ENCODE results near the gene ATP6V0A1.

ATP6V0A1 gene

DNA sequence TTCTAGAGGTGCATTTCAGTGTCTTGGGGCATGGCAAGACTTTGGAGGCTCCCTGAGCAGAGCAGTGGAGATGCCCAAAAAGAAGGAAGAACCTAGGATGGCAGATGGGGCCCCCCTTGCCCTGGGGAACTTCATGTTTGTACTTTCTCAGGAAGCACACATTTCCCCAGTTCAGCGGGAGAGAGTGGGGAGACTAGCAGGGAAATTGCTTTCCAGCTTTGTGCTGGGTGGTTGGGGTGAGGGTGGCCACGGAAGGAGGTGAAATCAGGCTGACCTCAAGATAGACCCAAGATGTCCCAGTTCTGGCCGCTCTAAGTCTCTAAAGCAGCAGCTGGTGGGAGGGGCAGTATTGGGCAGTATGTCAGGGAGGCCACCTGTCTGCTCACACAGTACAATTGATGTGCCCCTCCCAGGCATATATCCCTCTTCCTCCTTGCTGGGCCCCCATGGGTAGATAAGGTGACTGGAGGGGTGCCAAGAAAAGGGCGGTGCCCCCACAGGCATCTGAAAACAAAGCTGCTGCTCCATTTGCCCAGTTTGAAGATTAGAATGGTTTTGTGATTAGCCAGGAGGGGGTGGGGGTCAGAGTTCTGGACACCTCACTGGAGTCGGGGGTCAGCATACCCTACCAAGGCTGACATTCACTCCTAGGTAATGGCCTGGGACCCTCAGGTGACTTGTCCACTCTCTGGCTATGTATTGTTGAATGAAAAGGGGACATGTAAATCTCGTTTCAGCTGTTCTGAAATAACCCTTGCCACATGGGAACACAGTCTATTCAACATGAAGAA, 60.3 kb downstream of the ATP6V0A1 start:
- DNase-seq (ENCODE audit: low read depth in 2 of 2): no peak

DNA sequence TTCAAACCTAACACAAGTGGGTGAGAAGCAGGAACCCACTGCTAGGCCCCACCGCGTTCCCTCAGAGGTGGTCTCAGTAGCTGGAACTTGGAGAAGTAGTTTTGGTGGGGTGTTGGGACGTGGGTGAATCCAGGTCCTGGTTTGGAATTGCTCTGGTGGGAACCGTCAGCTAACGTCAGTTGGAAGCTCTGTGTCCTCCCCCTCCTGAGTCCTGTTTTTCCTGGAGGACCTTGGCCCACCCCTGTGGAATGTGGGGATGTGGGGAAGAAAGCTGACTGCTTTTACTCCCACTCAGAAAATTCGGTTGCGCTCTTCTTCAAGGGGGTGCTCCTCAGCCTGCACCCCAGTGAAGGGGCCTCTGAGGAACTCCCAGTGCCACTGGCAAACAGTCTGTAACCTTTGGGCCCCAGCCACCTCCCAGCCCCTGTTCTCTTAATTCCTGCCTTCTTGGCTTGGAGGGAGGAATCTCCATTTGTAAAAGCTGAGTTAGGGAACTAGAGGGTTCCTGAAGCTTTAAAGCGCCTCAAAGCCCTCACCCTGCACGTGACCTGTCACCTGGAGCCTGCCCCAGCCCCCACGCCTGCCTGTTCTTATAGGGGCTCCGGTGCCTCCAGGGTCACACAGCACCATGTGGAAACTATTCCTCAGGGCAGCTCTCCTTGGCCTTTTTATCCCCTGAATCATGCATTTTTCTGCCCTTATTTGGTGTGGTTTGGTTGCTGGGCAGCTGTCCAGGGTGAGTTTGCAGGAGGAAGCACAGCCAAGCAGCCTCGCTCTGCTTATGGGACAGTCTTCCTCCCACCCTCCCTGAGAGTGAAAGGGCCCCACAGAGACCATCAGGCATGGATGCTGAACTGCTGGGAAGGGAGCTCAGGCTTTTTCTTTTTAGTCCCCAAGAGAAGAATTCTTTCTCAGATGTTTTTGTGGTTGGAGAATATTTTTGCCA, 61.1 kb downstream of the ATP6V0A1 start:
- DNase-seq (ENCODE audit: low read depth in 2 of 2): no peak

DNA sequence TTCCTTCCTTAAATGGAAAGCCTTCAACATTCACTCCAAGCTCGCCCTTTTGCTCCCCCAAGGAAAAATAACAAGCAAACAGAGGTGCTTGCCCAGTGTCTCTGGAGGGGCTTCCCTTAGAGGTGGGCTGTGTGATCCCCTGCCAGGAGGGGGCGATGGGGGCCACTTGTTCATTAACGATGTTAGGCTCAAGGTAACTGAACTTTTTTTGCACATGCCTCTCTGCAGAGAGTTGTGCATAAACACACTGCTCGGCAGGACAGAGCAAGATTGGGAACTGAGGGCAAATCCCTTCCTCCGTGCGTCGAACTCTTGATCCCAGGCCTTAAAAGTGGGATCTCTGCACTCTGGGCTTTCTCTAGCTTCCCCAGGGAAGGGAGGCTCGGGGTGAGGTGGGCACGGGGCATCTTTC, 61.9 kb downstream of the ATP6V0A1 start:
- DNase-seq (ENCODE audit: low read depth in 2 of 2): no peak

DNA sequence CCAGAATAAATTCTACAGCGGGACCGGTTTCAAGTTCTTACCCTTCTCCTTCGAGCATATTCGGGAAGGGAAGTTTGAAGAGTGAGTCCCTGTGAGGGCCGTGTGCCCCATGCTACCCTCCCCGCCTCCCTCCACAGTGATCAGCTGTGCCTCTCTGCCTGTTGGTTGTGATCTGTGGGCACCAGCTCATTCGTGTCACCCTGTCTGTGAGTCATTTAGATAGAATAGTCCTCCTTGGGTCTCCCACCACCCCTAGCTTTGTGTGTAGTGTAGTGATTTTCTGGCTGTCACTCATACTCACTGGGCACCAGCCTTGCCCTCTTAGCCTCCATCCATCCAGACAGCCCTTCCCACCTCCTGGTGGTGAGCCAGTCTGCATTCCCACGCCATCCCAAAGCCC, 62.4 kb downstream of the ATP6V0A1 start:
- no peak for DNase-seq (ENCODE audit: low read depth in 2 of 2)

DNA sequence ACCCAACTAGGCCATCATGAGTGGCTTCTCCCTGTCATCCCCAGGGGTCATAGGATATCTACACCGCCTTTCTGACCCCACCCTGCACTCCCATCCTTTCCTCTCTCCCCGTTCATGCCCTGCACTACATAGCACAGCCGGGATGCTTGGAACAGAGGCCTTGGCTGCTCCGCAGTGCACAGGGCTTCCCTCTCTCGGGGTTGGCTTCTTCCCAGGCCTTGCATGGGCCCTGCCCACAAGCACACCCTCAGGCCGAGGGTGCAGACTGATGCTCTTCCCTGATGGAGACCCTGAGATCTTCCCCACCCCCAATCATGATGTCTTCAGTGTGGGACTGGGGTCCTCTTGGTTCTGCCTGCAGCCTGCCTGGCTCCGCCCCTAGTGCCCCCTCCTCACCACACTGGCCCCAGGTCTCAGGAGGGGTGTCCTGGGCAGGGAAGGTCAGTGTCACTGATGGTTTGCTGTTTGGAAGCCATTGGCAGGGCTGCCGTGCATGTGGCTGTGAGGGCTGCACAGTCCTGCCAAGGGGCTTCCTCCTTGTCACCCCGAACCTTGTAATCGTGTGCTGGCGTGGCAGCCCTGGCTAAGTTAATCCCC, 63.1 kb downstream of the ATP6V0A1 start:
- DNase-seq (ENCODE audit: low read depth in 2 of 2): no peak

DNA sequence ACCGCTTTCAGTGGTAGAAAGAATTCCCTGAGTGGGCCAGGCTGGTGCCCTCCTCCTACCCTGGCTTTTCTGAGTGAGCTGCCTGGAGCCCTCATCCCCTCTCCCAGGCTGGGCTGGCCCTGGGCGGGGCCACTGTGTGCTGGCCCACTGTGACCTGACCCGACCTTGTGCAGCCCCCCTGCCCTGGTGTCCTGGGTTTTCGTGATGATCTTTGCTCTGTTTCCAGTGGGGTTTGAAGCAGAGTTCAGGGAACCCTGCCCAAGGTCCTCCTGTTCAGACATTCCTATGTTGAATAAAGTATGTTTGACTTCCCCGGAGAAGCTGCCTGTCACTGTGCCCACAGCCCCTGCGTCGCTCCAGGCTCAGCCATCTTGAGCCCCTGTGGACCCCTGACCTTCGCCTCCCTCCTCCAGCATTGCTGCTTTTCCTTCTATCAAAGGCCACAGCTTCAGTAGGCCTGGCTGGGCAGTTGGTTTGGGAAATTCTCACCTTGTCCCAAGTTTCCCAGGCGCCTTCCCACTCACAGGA, 63.6 kb downstream of the ATP6V0A1 start:
- no peak for DNase-seq (ENCODE audit: low read depth in 2 of 2)

DNA sequence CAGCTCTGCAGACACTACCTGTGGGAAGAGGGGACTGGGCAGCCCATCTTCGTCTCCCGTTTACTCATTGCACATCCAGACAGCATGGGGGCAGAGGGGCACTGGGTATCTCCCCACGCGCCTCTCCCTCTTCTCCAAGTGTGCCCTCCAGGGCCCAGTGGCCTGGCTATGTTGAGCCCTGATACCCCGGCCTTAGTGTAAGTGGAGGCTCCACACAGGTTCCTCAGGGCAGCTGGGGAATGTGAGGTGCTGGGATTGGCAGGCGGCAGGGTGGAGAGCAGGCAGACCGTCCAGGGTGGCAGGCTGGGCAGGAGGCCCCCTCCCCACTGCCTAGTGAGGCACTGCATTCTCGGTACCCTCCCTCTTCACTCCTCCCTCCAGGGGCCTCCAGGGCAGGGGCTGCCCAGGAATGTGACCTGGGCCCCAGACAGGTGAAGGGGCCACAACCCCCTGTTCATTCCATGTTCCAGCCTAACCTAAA, 64.2 kb downstream of the ATP6V0A1 start:
- DNase-seq (ENCODE audit: low read depth in 2 of 2): no peak

DNA sequence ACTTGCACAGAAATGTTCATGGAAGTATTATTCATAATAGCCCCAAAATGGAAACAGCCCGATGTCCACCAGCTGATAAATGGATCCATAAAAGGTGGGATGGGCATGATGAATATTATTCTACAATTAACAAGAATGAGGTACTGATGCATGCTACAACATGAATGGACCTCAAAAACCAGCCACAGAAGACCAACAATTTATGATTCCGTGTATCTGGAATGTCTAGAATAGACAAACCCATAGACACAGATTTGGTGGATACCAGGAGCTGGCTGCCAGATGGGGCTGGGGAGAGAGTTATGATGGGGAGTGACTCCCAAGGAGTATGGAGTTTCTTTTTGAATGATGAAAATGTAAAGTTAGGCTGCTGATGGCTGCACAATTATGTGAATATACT, 66.5 kb downstream of the ATP6V0A1 start:
- DNase-seq (ENCODE audit: low read depth in 2 of 2): no peak

DNA sequence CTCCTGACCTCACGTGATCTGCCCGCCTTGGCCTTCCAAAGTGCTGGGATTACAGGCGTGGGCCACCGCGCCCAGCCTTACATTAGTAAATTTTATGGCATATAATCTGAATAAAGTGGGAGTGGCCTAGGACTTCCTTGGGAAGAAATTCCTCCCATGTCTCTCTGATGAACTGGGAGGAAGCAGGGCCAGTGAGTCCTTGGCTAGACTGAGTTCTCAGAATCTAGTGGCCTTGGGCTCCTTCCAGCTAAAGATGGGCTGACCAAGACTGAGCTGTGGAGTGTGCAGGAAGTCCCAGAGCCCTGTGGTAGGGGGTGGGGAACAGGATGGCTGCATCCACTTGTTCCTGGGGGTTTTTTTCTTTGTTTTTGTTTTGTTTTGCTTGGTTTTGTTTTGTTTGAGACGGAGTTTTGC, 67.4 kb downstream of the ATP6V0A1 start:
- DNase-seq (ENCODE audit: low read depth in 2 of 2): no peak

DNA sequence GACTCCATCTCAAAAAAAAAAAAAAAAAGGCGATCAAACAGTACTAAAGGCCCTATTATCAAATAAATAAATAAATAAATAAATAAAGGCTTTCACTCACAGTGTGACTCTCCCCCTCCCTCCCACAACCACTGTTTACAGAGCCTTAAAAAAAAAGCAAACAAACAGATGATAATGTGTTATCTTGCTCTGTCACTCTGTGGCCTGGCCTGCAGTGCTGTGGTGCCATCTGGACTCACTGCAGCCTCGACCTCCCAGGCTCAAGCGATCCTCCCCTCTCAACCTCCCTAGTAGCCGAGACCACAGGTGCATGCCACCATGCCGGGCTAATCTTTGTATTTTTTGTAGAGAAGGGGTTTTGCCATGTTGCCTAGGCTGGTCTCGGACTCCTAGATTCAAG, 69.3 kb downstream of the ATP6V0A1 start:
- DNase-seq (ENCODE audit: low read depth in 2 of 2): no peak

DNA sequence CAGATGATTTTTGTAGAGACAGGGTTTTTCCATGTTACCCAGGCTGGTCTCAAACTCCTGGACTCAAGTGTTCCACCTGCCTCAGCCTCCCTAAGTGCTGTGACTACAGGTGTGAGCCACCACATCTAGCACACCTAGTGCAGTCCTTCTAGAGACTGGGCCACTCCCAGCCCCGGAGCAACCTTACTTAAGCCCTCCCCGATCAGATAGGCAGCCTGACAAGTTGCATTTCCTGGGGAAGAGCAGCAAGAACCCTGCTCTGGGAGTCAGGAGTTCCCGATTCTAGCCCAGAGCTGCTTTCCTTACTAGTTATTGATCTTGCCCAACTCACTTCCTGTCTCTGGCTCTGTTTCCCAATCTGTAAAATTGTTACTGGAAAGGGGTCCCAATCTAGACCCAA, 70.4 kb downstream of the ATP6V0A1 start:
- DNase-seq (ENCODE audit: low read depth in 2 of 2): no peak

DNA sequence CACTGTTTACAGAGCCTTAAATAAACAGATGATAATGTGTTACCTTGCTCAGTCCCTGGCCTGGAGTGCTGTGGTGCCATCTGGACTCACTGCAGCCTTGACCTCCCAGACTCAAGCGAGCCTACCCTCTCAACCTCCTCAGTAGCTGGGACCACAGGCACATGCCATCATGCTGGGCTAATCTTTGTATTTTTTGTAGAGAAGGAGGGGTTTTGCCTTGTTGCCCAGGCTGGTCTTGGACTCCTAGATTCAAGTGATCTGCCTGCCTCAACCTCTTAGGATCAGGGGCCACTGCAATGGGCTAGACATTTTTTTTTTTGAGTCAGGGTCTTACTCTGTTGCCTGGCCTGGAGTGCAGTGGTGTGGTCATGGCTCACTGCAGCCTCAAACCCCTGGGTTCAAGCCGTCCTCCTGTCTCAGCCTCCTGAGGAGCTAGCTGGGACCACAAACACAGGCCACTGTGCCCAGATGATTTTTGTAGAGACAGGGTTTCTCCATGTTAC, 72.3 kb downstream of the ATP6V0A1 start:
- DNase-seq (ENCODE audit: low read depth in 2 of 2): no peak

DNA sequence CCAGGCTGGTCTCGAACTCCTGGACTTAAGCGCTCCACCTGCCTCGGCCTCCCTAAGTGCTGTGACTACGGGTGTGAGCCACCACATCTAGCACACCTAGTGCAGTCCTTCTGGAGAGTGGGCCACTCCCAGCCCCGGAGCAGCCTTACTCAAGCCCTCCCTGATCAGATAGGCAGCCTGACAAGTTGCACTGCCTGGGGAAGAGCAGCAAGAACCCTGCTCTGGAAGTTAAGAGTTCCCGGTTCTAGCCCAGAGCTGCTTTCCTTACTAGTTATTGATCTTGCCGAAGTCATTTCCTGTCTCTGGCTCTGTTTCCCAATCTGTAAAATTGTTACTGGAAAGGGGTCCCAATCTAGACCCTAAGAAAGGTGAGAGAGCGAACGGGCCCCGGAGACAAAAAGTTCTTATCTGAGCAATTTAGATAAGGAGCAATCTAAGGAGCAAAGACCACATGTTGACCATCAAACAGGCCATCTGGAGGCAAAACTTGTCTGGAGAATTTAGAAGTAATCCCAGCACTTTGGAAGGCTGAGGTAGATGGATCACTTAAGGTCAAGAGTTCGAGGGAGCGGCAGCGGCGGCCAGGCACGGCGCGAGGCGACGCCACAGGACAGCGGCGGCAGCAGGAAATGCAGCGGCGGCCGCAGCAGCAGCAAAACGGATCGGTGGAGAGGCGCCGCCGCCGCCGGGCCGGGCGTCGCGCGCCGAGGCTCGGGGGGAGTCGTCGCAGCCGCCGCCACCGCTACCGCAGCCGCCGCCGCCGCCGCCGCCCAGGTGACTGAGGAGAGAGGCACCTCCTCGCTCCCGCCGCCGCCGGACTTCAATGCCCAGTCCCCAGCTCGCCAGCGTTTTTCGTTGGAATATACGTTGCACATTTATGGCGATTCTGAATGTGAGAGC, 73.0 kb downstream of the ATP6V0A1 start:
- peak in 1 of 2 donors; percentile 25 for DNase-seq (ENCODE audit: low read depth in 2 of 2)

DNA sequence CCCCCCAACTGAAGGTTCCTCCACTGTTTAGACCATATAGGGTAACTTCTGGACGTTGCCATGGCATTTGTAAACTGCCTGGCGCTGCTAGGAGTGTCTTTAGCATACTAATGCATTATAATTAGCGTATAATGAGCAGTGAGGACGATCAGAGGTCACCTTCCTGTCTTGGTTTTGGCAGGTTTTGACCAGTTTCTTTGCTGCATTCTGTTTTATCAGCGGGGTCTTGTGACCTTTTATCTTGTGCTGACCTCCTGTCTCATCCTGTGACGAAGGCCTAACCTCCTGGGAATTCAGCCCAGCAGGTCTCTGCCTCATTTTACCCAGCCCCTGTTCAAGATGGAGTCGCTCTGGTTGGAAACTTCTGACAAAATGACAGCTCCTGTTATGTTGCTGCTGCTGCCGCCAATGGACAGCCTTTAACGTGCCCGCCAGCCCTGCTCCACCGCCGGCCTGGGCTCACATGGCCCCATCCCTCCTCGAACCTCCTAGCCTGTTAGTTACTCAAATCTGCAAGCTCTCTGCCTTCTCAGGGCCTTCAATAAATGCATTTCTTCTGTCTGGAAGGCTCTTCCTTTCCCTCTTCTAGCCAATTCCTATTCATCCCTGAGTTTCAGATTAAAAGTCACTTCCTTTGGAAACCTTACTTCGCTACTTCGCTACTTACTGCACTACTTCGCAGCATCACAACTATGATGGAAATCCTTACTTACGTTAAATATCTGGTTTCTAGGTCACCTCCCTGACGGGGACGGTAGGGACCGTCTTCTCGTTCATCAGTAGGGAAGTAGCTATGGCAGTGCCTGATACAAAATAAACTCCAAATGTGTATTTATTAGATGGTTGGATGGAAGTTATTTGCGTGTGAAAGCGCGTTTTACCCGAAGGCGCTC, 76.7 kb downstream of the ATP6V0A1 start:
- no peak for DNase-seq (ENCODE audit: low read depth in 2 of 2)

DNA sequence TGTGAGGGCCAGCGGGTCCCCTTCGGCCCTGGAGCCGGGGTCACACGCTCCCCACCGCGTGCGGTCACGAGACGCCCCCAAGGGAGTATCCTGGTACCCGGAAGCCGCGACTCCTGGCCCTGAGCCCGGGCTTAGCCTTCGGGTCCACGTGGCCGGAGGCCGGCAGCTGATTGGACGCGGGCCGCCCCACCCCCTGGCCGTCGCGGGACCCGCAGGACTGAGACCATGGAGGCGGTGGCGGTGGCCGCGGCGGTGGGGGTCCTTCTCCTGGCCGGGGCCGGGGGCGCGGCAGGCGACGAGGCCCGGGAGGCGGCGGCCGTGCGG, 77.3 kb downstream of the ATP6V0A1 start, which contains the start of gene NAGLU:
NAGLU (plus strand) TSS at position 194 of the 324 bp plus-strand sequence; CDS start at position 226, 32 bp downstream.
- peak; percentile 75 to 85 for DNase-seq (ENCODE audit: low read depth in 2 of 2)

DNA sequence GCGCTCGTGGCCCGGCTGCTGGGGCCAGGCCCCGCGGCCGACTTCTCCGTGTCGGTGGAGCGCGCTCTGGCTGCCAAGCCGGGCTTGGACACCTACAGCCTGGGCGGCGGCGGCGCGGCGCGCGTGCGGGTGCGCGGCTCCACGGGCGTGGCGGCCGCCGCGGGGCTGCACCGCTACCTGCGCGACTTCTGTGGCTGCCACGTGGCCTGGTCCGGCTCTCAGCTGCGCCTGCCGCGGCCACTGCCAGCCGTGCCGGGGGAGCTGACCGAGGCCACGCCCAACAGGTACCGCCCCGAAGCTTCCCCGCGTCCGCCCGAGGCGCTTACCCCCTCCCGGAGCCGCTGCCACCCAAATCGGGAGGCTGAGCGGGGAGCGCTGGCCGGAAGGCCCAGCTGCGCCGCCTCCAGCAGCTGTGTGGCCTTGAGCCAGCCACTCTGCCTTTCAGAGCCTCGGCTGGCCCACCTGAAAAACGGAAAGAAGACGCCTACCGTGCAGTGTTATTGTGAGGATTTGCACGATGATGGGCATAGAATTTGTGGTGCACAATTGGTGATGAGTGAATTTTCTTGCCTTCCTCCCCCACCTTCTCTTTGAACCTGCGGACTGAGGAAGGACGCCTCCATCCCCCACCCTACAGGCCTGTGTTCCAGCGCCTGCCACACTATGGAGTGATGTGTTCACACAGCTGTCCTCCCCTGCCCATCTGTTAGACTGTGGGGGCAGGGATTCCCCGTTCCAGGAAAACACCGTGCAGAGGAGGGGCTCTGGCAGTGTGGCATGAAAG, 77.9 kb downstream of the ATP6V0A1 start:
- peak; percentile 54 to 71 for DNase-seq (ENCODE audit: low read depth in 2 of 2)

DNA sequence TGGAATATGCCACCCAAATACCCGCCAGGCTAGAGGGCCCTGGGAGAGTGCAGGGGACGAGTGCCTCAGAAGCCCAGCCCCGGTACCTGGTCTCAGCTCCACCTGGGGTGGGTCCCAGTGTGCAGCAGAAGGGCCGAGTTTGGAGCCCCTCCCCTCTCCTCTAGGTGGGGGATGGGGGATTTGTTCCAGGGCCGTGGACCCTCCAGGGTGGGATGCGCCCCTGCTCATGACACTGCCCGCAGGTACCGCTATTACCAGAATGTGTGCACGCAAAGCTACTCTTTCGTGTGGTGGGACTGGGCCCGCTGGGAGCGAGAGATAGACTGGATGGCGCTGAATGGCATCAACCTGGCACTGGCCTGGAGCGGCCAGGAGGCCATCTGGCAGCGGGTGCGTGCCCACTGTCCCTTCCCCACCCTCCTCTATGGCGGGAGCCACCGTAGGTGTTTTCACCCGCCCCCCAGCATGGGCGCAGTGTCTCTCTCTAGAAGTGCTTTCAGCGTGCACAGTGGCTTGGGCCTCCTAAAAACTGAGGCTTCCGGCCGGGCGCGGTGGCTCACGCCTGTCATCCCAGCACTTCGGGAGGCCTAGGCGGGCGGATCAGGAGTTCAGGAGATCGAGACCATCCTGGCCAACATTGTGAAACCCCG, 78.6 kb downstream of the ATP6V0A1 start:
- no peak for DNase-seq (ENCODE audit: low read depth in 2 of 2)

DNA sequence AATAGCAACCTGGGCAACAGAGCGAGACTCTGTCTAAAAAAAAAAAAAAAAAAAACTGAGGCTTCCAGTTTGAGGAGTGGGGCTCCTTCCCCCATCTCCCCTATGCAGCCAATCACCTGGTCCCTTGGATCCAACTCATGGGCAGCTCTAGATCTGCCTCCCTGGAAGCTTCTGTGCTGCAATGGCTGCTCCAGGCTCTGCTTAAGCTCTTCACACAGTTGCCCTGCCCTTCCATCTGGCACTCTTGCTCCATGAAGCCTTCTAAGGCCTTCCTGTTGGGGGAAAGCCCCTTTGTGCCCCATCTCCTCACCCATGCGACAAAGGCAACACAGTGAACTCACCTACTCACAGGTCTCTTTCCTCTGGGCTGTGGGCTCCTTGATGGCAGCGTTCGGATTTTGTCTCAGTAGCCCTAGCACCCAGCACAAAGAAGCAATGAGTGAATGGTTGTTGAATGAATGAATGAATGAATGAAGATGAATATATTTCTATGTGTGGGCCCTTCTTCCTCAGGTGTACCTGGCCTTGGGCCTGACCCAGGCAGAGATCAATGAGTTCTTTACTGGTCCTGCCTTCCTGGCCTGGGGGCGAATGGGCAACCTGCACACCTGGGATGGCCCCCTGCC, 79.3 kb downstream of the ATP6V0A1 start:
- no peak for DNase-seq (ENCODE audit: low read depth in 2 of 2)
